ENCODE data around the gene TDRD3.

TDRD3 gene

GRCh38 chr13:60583196-60583888 lies 186.3 kb downstream of the TDRD3 start:
- no peak for DNase-seq

GRCh38 chr13:60583911-60584753 lies 187.1 kb downstream of the TDRD3 start:
- no peak for DNase-seq

GRCh38 chr13:60584976-60585375 lies 188.0 kb downstream of the TDRD3 start:
- no peak for DNase-seq

GRCh38 chr13:60590800-60591747 lies 194.1 kb downstream of the TDRD3 start:
- DNase-seq = no peak

GRCh38 chr13:60603049-60603448 lies 206.0 kb downstream of the TDRD3 start:
- DNase-seq = no peak

GRCh38 chr13:60604058-60604457 lies 207.0 kb downstream of the TDRD3 start:
- no peak for DNase-seq

GRCh38 chr13:60608954-60609353 lies 211.9 kb downstream of the TDRD3 start:
- DNase-seq = no peak

- no peak for DNase-seq
These were observed 214.5 kb downstream of the TDRD3 start for GRCh38 chr13:60611523-60611922.

GRCh38 chr13:60612593-60612992 lies 215.6 kb downstream of the TDRD3 start:
- no peak for DNase-seq

GRCh38 chr13:60613080-60613479 lies 216.1 kb downstream of the TDRD3 start:
- no peak for DNase-seq

GRCh38 chr13:60617991-60618733 lies 221.1 kb downstream of the TDRD3 start:
- DNase-seq = no peak

GRCh38 chr13:60619461-60619860 lies 222.4 kb downstream of the TDRD3 start:
- DNase-seq = no peak

GRCh38 chr13:60620611-60621395 lies 223.8 kb downstream of the TDRD3 start:
- no peak for DNase-seq

GRCh38 chr13:60623151-60623550 lies 226.1 kb downstream of the TDRD3 start:
- DNase-seq = no peak

Measured in NCI-H1436 treated with DMSO at 0.1 percent for 48 hours (cell line).